Measurements from ENCODE around the gene SLC25A3. TPM values are rescaled to one million over a fixed set of nuclear protein-coding genes. Genes with fewer than 3 reads are reported as not detected.
"Not testable (repeated sequence)": the region's sequence is repeated elsewhere in the genome, so short reads cannot be mapped to it uniquely, and the experiment has no call there.

SLC25A3 gene
- total RNA-seq, 4 donors from 2014 or later, result 371 to 467 (median 424) TPM

- WGBS, 2 donors, result 0 to 93% methylated on average over 1 of the region's 1 CpG
- intact Hi-C loops (cut with DNase I; ENCODE audit: low total_unique reads), result no loop called here
- no peak for DNase-seq (ENCODE audit: low spot score in 2 of 2)
- TF ChIP-seq POLR2A (IDR thresholded peaks at IDR 0.05), result no peak
- no peak for TF ChIP-seq CTCF (IDR thresholded peaks at IDR 0.05)
- H3K4me3 ChIP-seq (ENCODE audit: low read depth, poor library complexity, severe bottlenecking), result no peak overlapping the region
Observed at GRCh38 chr12:98559666-98560065, 33.8 kb upstream of the SLC25A3 start.

GRCh38 chr12:98561846-98562245 lies 31.6 kb upstream of the SLC25A3 start:
- TF ChIP-seq CTCF (IDR thresholded peaks at IDR 0.05) (no peak), POLR2A (IDR thresholded peaks at IDR 0.05) (no peak)
- no peak overlapping the region for H3K4me3 ChIP-seq (ENCODE audit: low read depth, poor library complexity, severe bottlenecking)
- no peak for DNase-seq (ENCODE audit: low spot score in 2 of 2)
- intact Hi-C loops (cut with DNase I; ENCODE audit: low total_unique reads), result no loop called here
- 98 to 100% methylated on average over 3 of the region's 3 CpGs for WGBS, 2 donors

GRCh38 chr12:98572010-98572409 lies 21.5 kb upstream of the SLC25A3 start:
- 72 to 77% methylated on average over 2 of the region's 2 CpGs for WGBS, 2 donors
- no peak overlapping the region for H3K4me3 ChIP-seq (ENCODE audit: low read depth, poor library complexity, severe bottlenecking)
- intact Hi-C loops (cut with DNase I; ENCODE audit: low total_unique reads), result no loop called here
- TF ChIP-seq POLR2A (IDR thresholded peaks at IDR 0.05) (no peak), CTCF (IDR thresholded peaks at IDR 0.05) (no peak)
- no peak for DNase-seq (ENCODE audit: low spot score in 2 of 2)

GRCh38 chr12:98574110-98574509 lies 19.4 kb upstream of the SLC25A3 start:
- 65% methylated on average over 1 of the region's 1 CpG for WGBS, 2 donors
- no peak overlapping the region for H3K4me3 ChIP-seq (ENCODE audit: low read depth, poor library complexity, severe bottlenecking)
- intact Hi-C loops (cut with DNase I; ENCODE audit: low total_unique reads), result no loop called here
- TF ChIP-seq CTCF (IDR thresholded peaks at IDR 0.05) (no peak), POLR2A (IDR thresholded peaks at IDR 0.05) (no peak)
- DNase-seq (ENCODE audit: low spot score in 2 of 2), result no peak

GRCh38 chr12:98575013-98575412 lies 18.5 kb upstream of the SLC25A3 start:
- intact Hi-C loops (cut with DNase I; ENCODE audit: low total_unique reads), result no loop called here
- TF ChIP-seq CTCF (IDR thresholded peaks at IDR 0.05) (no peak), POLR2A (IDR thresholded peaks at IDR 0.05) (no peak)
- WGBS, 2 donors, result 92 to 94% methylated on average over 4 of the region's 4 CpGs
- DNase-seq (ENCODE audit: low spot score in 2 of 2), result peak in 1 of 2 donors; percentile 45
- no peak overlapping the region for H3K4me3 ChIP-seq (ENCODE audit: low read depth, poor library complexity, severe bottlenecking)

- intact Hi-C loops (cut with DNase I; ENCODE audit: low total_unique reads); H3K4me3 ChIP-seq (ENCODE audit: low read depth, poor library complexity, severe bottlenecking); DNase-seq (ENCODE audit: low spot score in 2 of 2): not testable (repeated sequence)
- 83% methylated on average over 2 of the region's 2 CpGs for WGBS, 2 donors
Observed at GRCh38 chr12:98576795-98577194, 16.7 kb upstream of the SLC25A3 start.
